NOMO-1 treated with dmso at 0.1 percent for 144 hours (cell line): ENCODE data around the gene CCDC32.
A peak's percentile ranks its signal among the peaks of the same experiment; 100 is the strongest.
"Not testable (repeated sequence)": the region's sequence is repeated elsewhere in the genome, so short reads cannot be mapped to it uniquely, and the experiment has no call there.

ENCODE experiments used
- DNase-seq: peaks from one replicate; lab custom pipeline; 2025; ENCODE audit not compliant: unreplicated experiment; lab: John Stamatoyannopoulos, UW

The CCDC32 gene, protein sequence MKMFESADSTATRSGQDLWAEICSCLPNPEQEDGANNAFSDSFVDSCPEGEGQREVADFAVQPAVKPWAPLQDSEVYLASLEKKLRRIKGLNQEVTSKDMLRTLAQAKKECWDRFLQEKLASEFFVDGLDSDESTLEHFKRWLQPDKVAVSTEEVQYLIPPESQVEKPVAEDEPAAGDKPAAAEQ

DNA sequence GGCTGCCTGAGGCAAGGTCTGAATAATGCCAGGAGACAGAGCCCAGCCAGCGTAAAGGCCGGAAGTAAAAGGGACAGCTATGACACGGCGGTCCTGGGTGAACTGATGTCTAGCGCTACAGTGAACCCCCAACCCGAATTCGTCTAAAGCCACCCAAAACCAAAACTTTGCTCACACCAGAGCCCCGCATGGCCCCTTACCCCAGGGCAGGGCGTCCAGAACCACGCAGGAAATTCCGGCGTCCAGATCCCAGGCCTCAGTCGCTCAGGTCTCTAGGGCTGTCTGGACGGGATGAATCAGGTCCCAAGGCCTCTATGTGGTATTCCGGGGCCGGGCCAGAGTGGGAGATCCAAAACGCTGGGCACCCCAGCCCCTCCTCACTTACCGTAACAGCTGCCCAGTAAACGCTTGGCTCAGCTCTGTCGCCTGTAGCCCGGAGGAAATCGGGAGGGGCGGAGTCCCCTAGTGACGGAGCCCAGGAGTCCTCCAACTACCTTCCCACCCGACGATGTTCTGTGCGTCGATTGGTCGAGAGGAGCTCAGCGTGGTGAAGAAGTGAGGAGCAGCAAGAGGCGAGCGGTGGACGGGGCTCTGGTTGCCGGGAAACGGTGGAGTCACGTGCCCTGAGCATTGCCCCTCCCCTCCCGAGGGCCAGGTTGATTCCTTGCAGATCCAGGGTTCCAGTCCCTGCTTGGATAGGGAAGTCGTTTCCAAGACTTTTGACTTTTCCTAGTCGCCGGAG lies at the start of gene CCDC32:
Gene CCDC32 (minus strand): TSS at position 452 of the 742 bp plus-strand sequence. CDS start 2,027 bp downstream, outside the sequence.
- DNase-seq = peak; percentile 100

DNA sequence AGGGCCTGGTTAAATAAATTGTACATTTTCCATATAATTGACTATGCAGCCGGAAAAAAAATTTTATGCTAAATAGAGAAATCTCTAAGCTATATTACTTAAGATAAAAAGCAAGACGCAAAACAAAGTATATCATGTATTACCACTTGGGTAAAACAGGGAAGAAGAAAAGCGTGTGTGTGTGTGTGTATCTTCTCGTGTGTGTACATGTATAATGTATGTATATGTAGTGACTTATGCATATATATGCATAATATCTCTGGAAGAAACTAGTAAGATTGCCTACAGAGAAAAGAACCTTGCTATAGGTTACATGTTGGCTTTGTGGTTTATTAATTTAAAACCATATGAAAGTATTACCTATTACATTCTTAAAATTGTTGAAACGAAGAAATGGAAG lies 48.2 kb upstream of the CCDC32 start:
- DNase-seq = no peak

DNA sequence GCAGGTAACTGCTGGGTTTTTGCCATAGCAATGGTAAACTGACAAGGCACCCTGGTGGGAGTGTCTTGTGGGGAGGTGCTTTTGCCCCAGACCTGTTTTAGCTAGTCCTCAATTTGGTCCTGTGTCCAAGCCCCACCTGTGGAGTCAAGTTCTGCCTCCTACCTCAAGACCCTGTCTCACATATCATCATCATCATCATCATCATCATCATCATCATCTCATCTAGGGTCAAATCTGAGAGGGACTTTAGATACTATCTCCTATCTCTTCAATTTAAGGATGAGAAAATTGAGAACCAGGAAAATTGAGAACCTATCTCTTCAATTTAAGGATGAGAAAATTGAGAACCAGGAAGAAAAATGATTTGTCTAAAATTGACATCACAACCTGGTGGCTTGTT lies 39.1 kb upstream of the CCDC32 start:
- no peak for DNase-seq

DNA sequence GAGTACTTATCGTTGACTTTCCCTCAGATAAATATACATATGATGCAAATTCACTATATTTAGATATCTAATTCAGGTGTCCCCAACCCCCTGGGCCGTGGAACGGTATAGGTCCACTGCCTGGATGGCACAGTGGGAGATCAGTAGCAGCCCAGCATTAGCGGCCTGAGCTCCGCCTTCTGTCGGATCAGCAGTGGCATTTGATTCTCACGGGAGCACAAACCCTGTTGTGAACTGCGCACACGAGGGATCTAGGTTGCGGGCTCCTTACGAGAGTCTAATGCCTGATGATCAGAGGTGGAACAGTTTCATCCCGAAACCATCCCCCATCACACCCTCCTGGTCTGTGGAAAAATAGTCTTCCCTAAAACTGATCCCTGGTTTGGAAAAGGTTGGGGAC lies 36.1 kb upstream of the CCDC32 start:
- DNase-seq = no peak

DNA sequence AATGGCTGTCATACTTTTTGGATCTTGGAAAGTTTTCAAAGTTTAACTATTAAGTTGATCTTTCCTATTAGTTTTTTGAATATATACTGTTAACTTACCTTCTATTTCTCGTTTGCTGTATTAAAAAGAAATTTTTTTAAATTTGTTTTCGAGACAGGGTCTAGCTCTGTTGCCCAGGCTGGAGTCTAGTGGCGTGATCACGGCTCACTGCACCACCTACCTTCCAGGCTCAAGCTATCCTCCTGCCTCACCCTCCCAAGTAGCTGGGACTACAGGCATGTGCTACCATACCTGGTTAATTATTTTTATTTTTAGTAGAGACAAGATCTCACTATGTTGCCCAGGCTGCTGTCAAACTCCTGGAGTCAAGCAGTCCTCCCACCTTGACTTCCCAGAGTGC lies 33.8 kb upstream of the CCDC32 start:
- DNase-seq = no peak

DNA sequence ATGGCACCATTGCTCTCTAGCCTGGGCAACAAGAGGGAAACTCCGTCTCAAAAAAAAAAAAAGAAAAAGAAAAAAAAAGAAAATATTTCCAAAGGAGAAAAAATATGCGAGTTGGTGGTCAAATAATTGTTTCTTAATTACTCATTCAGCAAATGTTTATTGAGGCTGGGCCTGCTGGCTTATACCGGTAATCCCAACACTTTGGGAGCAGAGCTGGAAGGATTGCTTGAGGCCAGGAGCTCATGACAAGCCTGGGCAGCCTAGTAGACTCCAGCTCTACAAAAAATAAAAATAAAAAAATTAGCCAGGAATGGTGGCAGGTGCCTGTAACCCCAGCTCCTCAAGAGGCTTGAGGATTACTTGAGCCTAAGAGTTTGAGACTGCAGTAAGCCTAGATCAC lies 33.3 kb upstream of the CCDC32 start:
- DNase-seq = no peak

DNA sequence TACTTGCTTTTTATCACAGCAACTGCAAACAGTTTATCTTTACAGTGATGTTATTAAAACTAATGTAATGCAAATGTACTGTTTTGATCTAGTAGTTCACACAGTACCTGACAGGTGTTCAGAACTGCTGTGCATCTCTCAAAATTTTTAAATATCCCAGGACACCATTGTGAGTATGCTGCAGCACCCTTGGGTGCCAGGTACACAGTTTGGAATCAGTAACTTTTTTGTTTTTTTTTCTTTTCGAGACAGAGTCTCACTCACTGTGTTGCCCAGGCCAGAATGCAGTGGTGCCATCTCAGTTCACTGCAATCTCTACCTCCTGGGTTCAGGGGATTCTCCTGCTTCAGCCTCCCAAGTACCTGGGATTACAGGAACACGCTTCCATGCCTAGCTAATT lies 32.2 kb upstream of the CCDC32 start:
- no peak for DNase-seq

DNA sequence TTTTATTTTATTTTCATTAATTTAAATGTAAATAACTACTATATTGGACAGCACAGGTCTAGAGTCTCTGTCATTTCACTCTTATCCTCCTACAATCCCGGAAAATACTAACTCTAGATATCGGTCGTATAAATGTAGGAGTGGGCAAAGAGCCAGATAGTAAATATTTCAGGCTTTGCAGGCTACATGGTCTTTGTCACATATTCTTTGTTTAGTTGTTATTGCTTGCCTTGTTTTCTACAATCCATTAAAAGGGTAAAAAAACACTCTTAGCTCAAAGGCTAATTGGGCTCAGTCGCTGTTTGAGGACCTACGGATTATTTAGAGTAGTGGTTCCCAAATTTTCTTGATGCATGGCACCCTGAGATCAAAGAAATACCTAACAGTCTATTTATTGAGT lies 30.9 kb upstream of the CCDC32 start:
- DNase-seq = no peak

DNA sequence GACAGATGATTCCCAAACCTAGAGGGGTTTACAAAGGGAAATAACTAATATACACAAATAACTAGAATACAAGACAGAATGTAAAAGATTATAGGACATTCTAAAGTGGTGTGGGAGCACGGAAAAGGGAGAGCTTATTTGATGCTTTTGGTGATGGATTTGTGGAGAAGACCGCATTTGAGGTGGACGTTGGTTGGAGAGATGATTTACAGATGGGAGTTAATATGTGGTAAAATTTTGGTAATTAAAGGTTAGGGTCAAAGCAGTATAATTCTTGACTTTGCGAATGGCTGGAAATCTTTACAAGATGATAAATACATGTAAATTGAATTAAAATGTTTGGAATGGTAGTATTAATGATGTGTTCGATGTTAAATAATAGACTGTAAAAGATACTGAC lies 30.4 kb upstream of the CCDC32 start:
- no peak for DNase-seq

DNA sequence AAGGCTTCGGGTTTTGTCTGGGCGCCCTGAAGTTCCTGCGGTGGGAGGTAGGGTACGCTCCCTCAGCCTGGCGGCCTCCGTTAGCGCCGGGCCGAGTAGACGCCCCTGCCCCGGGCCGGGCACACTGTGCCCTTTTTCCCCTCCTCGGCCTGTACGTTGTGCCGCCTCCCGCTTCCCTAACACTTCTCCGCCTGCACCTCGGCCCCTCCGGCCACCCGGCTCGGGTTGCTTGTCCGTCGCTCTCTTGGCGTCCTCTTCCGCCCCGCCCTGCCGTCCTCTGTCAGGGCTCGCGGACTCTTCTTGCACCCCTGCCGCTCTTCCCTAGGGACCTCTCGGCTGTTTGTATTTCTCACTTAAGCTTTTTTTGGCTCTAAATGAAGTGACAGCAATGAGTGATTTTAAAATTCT lies 29.6 kb upstream of the CCDC32 start:
- peak; percentile 59 for DNase-seq

DNA sequence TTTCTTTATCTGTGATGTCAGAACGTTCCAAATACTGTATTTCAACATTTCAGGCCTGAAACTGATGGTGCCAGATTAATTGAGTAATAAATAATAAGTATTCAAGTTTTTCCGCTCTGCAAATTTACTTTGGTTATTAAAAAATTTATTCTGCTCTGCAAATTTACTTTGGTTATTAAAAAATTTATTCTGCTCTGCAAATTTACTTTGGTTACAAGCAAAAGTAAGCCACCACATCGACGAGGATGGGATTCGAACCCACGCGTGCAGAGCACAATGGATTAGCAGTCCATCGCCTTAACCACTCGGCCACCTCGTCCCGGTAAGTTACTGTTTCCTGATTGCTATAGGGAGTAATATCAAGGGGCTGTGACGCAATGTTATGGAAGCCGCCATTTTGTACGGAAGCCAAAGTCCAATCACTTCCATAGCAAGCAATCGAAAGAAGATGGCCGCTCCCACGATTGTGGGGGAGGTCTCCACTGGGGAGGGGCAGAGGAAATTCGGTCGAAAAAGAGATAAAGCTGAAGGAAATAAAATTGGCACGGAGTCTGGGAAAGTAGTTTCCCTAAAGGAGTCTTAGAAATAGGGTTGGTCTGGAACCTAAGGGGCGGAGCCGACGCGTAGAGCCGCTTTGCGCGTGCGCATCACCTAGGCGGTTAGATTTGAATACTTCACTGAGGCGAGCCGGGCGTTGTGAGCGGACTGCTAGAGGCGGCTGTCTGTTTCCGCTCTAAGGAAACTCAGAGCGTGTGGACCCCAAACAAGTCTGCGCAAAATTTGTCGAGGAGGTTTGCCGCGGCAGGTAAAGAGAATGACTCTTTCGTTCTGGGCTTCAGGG lies 29.0 kb upstream of the CCDC32 start, which contains the start of gene KNL1:
Gene KNL1 (plus strand): TSS at position 662 of the 841 bp plus-strand sequence. CDS start 8,683 bp downstream, outside the sequence.
- DNase-seq = peak; percentile 88

DNA sequence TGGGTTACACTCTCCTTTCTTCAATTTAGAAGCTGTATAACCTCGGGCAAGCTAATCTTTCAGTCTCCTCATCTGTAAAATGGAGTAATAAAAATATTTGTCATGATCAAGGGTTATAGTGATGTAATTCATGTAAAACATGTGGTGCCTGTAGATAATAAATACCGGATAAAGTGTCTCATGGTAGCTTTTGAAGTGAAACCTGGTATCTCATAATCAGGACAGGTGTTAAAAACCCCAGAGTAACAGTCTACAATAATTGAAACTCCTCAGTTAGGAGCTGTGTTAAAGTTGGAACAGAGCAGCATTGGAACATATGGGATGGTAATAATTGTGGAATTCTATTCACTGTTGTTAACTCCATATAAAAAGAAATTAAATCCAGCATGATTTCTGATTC lies 28.3 kb upstream of the CCDC32 start:
- no peak for DNase-seq

DNA sequence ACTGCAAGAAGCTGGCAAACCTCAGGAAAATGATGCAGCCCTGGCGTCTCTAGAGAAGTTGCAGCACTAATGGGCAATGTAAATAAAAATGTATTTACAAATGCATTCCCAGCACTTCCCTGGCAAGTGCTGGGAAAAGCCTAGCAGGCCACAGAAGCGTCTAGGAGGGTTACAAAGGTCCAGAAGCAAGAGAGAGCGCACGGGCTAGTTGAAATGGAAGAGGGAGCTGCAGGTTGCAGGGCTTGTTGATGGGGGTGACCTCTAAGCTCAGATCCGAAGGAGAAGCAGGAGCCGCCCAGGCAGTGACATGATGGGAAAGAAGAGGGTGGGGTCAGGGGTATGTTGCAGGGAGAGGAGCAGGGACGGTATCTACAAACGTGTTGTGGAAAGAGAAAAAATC lies 26.5 kb upstream of the CCDC32 start:
- DNase-seq = no peak

DNA sequence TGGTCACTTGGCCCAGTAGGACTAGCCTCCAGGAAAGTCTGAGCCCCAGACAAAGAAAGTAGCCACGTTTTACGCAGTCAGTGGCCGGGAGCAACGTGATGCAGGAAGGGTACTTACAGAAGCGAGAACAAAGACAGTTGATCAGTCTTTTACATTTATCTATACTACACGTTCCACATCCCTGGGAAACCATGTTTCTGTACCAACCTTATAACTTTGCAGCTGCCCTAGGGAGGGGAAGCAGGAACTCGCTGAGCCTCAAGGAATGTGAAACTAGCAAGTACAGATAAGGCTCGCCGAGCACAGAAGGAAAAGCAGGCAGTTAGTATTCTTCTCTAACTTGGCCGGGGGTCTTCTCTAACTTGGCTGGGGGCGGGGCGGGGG lies 25.8 kb upstream of the CCDC32 start:
- DNase-seq = no peak

DNA sequence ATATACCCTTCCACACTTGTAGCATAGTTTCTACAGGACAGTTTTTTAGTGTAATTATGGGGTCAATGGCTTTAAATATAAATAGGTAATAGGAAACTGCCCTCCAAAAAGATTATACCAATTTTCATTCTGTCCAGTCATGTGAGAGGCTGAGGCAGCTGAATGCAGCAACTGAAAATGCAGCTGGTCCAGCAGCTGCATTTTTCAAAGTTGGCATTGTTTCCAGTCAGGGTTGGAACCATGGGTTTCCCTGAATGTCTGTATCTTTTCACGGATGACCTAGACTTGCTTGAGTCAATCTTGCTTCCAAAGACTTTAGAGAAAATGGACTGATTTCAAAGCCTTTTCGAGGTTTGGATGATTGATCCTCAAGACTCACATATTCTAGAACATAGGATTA lies 19.3 kb upstream of the CCDC32 start:
- no peak for DNase-seq

DNA sequence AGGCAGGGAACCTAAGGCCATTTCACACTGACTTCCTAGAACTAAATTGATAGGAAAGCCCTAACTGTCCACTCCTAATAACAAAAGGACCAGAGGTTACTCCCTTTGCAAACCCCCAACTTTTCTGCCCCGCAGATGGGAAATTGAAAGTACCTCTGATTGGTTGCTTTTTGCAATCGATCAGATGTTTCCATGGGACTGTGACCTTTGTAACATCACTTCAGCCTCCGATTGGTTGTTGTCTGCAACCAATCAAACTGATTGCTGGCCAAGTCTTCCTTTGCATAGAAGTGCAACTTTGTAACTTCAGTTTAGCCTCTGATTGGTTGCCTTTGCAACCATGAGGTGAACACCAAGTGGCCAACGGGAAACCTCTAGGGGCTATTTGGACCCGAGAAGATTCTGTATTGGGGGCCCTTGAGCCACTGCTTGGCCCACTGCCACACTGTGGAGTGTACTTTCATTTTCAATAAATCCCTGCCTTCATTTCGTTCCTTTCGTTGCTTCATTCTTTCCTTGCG lies 17.9 kb upstream of the CCDC32 start:
- DNase-seq = peak; percentile 74

DNA sequence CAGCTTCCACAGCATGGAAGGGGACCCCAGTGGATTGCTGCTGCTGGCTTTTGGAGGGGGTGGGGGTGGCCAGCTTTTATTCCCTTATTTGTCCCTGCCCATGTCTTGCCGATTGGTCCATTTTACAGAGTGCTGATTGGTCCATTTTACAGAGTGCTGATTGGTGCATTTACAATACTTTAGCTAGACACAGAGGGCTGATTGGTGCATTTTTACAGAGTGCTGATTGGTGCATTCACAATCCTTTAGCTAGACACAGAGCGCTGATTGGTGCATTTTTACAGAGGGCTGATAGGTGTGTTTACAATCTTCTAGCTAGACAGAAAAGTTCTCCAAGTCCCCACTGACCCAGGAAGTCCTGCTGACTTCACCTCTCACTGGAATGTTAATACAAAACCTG lies 17.0 kb upstream of the CCDC32 start:
- not testable (repeated sequence) for DNase-seq

DNA sequence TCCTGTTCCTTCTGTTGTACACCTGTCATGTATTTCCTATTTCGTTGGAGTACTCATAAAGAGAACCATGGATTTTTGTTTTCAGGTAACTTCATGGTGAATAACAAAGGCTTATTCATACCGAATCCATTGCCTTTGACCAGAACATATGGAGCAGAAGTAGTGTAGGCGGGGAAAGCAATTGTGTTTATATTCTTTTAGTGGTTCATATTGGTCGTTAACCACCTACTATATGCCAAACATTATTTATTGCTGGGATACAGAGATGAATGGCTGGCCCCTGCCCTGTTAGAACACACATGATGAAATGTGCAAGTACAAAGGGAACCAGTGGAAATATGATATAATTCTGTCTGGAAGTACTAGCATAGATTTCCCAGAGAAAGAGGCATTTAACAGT lies 14.1 kb upstream of the CCDC32 start:
- DNase-seq = no peak

DNA sequence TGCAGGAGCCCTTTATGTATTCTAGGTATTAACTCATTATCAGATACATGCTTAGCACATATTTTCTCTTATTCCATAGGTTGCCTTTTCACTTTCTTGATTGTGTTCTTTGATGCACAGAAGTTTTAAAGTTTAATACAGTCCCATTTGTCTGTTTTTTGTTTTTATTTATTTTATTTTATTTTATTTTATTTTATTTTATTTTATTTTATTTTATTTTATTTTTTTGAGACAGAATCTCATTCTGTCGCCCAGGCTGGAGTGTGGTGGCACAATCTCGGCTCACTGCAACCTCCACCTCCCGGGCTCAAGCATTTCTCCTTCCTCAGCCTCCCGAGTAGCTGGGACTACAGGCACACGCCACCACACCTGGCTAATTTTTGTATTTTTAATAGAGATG lies 12.1 kb upstream of the CCDC32 start:
- not testable (repeated sequence) for DNase-seq

DNA sequence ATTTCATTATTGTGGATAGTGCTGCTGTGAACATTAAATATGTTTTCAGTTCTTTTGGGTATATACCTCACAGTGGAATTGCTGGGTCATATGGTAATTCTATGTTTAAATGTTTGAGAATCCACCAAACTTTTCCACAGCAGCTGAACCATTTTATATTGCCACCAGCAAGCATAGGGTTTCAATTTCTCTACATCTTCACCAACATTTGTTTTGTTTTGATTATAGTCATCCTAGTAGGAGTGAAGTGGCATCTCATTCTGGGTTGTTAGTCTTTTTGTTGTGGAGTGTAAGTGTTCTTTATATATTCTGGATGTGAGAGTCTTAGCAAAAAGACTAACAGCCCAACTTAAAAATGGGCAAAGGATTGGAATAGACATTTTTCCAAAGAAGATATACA lies 10.3 kb upstream of the CCDC32 start:
- DNase-seq = no peak

DNA sequence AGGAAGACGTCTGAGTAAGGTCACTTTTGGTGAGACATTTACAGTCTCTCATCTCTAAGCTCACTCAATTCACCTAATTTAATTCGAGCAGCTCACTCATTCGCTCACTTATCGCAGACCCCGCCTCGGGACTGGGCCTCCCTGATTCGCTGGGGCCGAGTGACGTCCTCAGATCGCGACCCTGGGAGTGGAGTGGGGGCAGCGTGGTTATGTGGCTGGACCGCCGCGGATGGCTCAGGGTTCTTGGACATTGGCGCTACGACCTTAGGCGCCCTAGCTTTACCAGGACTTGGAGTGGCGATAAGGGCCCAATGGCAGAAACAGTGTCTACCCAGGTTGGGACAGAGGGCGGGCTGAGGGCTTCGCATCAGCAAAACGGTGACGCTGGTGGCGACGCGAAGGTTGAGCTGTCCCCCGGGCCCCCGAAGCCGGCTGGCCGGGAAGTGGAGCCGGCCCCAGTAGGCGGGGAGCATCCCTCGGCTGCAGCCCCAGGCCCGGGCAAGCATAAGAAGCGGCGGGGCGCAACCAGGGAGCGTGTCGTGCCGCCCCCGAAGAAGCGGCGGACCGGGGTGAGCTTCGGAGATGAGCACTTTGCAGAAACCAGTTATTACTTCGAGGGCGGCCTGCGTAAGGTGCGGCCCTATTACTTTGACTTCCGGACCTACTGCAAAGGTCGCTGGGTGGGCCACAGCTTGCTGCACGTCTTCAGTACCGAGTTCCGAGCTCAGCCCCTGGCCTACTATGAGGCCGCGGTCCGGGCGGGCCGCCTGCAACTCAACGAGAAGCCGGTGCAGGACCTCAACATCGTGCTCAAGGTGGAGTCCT lies 4.5 kb upstream of the CCDC32 start, which contains the start of gene RPUSD2:
Gene RPUSD2 (plus strand): TSS at position 171 of the 825 bp plus-strand sequence. CDS start 39 bp downstream, at position 210.
- DNase-seq = peak; percentile 83
